ENCODE data around the gene OCRL. TPM values are rescaled to one million over a fixed set of nuclear protein-coding genes. Genes with fewer than 3 reads are reported as not detected.

Gene OCRL
- polyA plus RNA-seq, 1 donor (not counting 4 experiments of a cell fraction or from before 2014, with no cell fraction given), result 27.9 TPM

DNA sequence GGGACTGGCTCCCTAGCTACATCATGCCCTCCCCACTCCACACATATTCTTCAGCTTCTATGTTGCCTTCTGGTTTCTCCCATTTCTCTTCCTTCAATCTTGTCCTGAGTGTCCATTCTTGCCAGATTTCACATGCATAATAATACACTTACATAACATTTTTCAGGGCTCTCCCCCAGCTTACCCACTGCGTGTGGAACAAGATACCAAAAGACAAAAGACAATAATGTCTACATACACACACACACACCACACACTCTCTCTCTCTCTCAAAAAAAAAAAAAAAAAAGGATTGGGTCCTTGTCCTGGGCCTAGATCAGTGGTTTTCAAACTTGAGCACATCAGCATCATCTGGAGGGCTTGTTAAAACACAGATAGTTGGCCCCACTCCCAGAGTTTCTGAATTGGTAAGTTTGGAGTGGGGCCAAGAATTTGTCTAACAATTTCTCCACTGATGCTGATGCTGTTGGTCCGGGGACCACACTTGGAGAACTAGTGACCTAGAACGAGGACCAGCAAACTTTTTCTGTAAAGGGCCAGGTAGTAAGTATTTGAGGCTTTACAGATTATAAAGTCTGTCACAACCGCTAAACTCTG is 10.3 kb upstream of the OCRL start:
- H4K20me1 ChIP-seq (ENCODE audit: control insufficient read depth, extremely low read depth, insufficient read depth, low read length), result no peaks in the 10 kb centered on the region
- H3K9me1 ChIP-seq (ENCODE audit: control insufficient read depth, extremely low read depth, insufficient read depth, low read length), result no peaks in the 10 kb centered on the region
- H3K4me3 ChIP-seq (ENCODE audit: control insufficient read depth in 2 of 3, extremely low read depth in 1 of 3, insufficient read depth in 2 of 3, low read depth in 1 of 3, low read length in 3 of 3), result no peak overlapping the region
- H3K79me2 ChIP-seq (ENCODE audit: control insufficient read depth, insufficient read depth, low read length), result no peaks in the 10 kb centered on the region
- no peaks in the 10 kb centered on the region for H3K4me1 ChIP-seq (ENCODE audit: control insufficient read depth, extremely low read depth, insufficient read depth, low read length)
- no peak overlapping the region for H2AFZ ChIP-seq (ENCODE audit: control insufficient read depth, low read length)
- TF ChIP-seq EZH2 (IDR thresholded peaks at IDR 0.05; ENCODE audit: low read length), result no peak
- TF ChIP-seq, protein P1, sequence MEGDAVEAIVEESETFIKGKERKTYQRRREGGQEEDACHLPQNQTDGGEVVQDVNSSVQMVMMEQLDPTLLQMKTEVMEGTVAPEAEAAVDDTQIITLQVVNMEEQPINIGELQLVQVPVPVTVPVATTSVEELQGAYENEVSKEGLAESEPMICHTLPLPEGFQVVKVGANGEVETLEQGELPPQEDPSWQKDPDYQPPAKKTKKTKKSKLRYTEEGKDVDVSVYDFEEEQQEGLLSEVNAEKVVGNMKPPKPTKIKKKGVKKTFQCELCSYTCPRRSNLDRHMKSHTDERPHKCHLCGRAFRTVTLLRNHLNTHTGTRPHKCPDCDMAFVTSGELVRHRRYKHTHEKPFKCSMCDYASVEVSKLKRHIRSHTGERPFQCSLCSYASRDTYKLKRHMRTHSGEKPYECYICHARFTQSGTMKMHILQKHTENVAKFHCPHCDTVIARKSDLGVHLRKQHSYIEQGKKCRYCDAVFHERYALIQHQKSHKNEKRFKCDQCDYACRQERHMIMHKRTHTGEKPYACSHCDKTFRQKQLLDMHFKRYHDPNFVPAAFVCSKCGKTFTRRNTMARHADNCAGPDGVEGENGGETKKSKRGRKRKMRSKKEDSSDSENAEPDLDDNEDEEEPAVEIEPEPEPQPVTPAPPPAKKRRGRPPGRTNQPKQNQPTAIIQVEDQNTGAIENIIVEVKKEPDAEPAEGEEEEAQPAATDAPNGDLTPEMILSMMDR (optimal IDR thresholded peaks at IDR 0.05 in 1 of 3, IDR thresholded peaks at IDR 0.05 in 1 of 3, conservative IDR thresholded peaks at IDR 0.05 in 1 of 3; ENCODE audit: extremely low read depth in 1 of 3, insufficient read depth in 2 of 3, low read length in 3 of 3), result no peak
- no peak overlapping the region for H3K9ac ChIP-seq (ENCODE audit: control insufficient read depth, extremely low read depth, insufficient read depth, low read length)
- no peaks in the 10 kb centered on the region for H3K27me3 ChIP-seq (ENCODE audit: control insufficient read depth, extremely low read depth, insufficient read depth, low read length)
- H3K9me3 ChIP-seq (ENCODE audit: control insufficient read depth, low read depth, low read length), result no peaks in the 10 kb centered on the region
- no peaks in the 10 kb centered on the region for H3K36me3 ChIP-seq (ENCODE audit: control insufficient read depth in 2 of 2, extremely low read depth in 1 of 2, insufficient read depth in 2 of 2, low read length in 2 of 2)
- FAIRE-seq (no peak), DNase-seq (ENCODE audit: low read depth, low spot score) (no peak)
- H3K4me2 ChIP-seq (ENCODE audit: control insufficient read depth, extremely low read depth, insufficient read depth, low read depth, low read length), result no peak overlapping the region
- dilution Hi-C loops (cut with MboI; ENCODE audit: extremely low pct_ligation_motif_present, low sequenced_read_pairs), result no loop called here
- no peak overlapping the region for H3K27ac ChIP-seq (ENCODE audit: control insufficient read depth, insufficient read depth, low read length)

DNA sequence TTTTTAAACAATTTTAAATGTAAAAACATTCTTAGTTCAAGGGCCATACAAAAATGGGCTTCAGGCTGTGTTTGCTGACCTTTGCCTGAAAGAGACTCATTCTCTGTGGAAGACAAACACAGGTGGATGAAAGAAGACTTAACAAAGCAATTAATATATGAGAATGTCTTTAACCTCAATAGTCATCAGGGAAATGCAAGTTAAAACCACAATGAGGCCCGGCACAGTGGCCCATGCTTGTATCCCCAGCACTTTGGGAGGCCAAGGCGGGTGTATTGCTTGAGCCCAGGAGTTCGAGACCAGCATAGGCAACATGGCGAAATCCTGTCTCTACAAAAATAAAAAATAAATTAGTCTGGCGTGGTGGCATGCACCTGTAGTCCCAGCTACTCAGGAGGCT is 9.6 kb upstream of the OCRL start:
- H3K9me3 ChIP-seq (ENCODE audit: control insufficient read depth, low read depth, low read length), result no peaks in the 10 kb centered on the region
- H3K27ac ChIP-seq (ENCODE audit: control insufficient read depth, insufficient read depth, low read length), result no peak overlapping the region
- TF ChIP-seq, protein P1 (optimal IDR thresholded peaks at IDR 0.05 in 1 of 3, IDR thresholded peaks at IDR 0.05 in 1 of 3, conservative IDR thresholded peaks at IDR 0.05 in 1 of 3; ENCODE audit: extremely low read depth in 1 of 3, insufficient read depth in 2 of 3, low read length in 3 of 3), result no peak
- no peak for TF ChIP-seq EZH2 (IDR thresholded peaks at IDR 0.05; ENCODE audit: low read length)
- no peaks in the 10 kb centered on the region for H3K4me1 ChIP-seq (ENCODE audit: control insufficient read depth, extremely low read depth, insufficient read depth, low read length)
- dilution Hi-C loops (cut with MboI; ENCODE audit: extremely low pct_ligation_motif_present, low sequenced_read_pairs), result no loop called here
- no peak overlapping the region for H3K9ac ChIP-seq (ENCODE audit: control insufficient read depth, extremely low read depth, insufficient read depth, low read length)
- FAIRE-seq (no peak), DNase-seq (ENCODE audit: low read depth, low spot score) (no peak)
- H3K27me3 ChIP-seq (ENCODE audit: control insufficient read depth, extremely low read depth, insufficient read depth, low read length), result no peaks in the 10 kb centered on the region
- no peaks in the 10 kb centered on the region for H4K20me1 ChIP-seq (ENCODE audit: control insufficient read depth, extremely low read depth, insufficient read depth, low read length)
- H3K79me2 ChIP-seq (ENCODE audit: control insufficient read depth, insufficient read depth, low read length), result no peaks in the 10 kb centered on the region
- no peaks in the 10 kb centered on the region for H3K9me1 ChIP-seq (ENCODE audit: control insufficient read depth, extremely low read depth, insufficient read depth, low read length)
- H3K36me3 ChIP-seq (ENCODE audit: control insufficient read depth in 2 of 2, extremely low read depth in 1 of 2, insufficient read depth in 2 of 2, low read length in 2 of 2), result no peaks in the 10 kb centered on the region
- no peak overlapping the region for H3K4me3 ChIP-seq (ENCODE audit: control insufficient read depth in 2 of 3, extremely low read depth in 1 of 3, insufficient read depth in 2 of 3, low read depth in 1 of 3, low read length in 3 of 3)
- H2AFZ ChIP-seq (ENCODE audit: control insufficient read depth, low read length), result no peak overlapping the region
- no peak overlapping the region for H3K4me2 ChIP-seq (ENCODE audit: control insufficient read depth, extremely low read depth, insufficient read depth, low read depth, low read length)

All from keratinocyte (primary cell).